ENCODE measurements around the gene SAMD13.

Gene SAMD13, protein sequence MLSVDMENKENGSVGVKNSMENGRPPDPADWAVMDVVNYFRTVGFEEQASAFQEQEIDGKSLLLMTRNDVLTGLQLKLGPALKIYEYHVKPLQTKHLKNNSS

GRCh38 chr1:84301004-84301784 lies at the start of gene SAMD13:
Gene SAMD13, plus strand, starts transcription at chr1:84301708. Its CDS starts 1,527 bp downstream, at chr1:84303235.
- no peak for DNase-seq

DNA sequence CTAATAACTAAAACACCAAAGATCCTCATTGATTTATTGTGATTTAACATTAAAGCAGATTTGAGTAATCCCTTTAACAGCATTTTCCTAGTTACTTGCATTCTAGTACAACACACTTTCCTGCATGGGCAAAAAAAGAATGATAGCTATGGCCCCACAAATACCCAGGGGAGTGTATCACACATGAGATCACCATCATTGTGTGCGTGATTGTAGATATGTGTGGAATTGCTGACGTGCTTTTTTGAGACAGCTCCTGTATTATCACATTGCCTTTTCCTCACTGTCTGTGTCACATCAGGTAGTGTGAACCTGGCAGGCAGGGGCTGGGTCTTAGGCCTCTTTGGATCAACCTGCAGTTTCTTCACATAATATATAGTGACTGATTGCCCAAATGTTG lies 48.5 kb upstream of the SAMD13 start:
- no peak for DNase-seq

DNA sequence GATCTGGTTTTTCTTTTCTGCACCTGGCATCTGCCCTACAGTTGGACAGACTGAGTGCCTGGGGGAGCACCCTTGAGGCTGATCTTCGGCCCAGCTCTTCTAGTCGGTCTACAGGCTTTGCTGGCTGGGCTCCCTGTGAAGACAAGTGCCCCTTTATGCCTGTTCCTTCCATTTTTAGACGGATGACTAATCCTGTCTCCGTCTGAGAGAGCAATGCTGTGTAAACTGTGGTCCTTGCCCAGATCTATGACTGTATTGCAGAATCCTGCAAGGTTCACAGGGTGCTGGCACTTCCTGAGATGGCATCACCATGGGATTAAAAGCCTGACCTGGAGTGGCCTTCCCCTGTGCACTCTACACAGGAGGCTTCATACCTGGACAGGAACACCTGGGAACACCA lies 47.6 kb upstream of the SAMD13 start:
- DNase-seq = no peak

DNA sequence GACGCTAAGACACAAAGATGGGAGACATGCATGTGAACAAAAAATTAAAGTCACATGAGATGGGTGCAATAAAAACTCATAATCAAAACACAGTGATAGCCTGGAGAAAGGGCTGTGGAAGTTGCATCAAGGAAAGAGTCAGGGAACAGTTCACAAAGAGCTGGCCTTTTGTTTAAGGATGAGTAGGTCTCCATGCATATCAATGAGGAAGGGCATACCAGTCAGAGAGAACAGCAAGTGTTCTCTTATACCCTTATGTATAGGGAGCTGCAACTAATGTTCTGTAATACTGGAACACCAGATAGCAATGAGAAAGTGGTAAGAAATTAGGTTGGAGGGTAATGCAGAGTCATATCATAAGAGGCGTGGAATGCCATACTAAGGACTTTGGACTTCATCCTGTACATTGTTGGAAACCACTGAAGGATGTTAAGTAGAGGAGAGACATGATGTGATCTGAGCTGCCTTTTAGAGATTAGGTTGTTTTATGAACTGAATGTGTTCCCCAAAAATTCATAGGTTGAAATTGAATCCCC lies 46.7 kb upstream of the SAMD13 start:
- no peak for DNase-seq

DNA sequence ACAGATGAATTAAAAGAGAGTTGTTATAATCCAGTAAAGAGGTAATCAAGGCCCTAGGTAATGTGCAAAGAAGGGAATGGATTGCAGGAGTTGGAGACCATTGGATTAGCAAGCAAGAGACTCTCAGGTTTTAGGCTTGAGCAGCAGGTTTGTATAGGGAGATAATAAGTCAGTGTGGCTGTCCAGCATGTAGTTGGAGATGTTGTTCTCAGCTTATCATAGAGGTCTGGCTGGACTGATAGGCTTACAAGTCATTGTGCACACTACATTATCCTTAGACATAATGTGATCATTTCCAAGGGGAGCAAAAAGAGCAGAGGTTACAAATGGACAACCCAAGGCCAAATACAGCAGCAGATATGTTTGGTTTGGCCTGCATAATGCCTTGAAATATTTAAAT lies 45.9 kb upstream of the SAMD13 start:
- DNase-seq = no peak

DNA sequence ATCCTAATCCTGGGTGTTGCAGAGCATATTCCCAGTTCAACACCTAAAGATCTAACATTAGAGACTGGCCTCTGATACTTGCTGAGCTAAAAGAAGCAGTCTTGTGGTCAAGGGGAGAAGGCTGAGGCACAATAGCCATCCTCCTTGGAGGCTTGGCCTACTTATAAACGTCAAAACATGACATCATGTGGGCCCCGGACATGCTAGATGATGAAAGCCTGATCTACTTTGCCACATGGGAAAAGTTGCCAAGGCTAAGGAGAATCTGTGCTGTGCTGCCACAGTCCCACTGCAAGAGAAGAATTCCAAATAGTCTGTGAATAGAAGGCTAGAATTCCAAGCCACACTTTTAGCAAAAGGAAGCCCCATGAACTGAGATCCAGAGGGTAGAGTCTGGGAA lies 43.9 kb upstream of the SAMD13 start:
- DNase-seq = no peak

GRCh38 chr1:84259376-84259775 lies 42.1 kb upstream of the SAMD13 start:
- peak; percentile 82 for DNase-seq

DNA sequence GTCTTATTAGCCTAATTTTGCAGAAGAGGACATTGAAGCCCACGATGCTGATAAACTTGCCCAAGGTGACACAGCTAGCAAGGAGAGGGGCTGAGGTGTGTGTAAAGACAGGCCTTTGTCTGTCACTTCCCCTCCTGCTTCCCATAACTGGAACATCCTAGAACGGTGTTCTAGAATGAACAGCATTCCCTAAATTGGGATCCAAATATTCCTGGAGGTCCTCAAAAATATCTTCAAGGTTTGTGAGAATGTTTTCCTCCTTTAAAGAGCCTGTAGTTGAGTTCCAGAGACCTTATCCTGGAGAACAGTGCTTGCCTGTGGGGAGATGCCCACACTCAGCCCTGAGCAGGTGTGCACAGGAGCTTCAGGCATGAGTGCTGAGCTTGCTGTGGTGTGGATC lies 41.5 kb upstream of the SAMD13 start:
- no peak for DNase-seq

DNA sequence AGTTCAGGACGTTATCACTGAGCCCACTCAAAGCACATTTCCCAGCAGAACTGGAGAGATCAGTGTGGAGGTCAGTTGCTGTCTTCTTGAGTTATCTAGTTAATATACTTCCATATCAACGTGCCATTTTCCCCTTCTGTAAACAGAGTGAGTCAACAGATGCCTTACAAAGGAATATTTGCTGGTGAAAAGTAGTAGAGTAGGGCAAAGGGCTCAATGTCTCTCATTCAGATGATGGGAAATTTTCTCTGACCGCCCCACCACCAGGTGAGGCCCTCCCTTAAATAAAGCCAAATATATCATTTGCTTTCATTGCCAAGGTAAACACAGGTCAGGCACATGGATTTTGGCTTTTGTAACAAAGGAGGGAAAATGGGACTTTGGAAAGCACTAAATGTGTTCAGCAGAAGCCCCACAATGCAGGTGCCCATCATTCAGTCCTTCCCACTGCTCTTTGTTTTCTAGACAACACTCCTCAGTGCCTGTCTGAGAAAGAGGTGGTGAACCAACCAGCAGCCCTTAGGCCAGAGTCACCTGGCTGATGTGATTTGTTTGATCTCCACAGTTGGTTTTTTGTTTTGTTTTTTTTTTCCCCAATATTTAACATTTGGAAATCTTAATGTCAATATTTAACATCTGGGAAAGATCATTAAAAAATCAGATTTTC lies 40.5 kb upstream of the SAMD13 start:
- peak; percentile 16 for DNase-seq

DNA sequence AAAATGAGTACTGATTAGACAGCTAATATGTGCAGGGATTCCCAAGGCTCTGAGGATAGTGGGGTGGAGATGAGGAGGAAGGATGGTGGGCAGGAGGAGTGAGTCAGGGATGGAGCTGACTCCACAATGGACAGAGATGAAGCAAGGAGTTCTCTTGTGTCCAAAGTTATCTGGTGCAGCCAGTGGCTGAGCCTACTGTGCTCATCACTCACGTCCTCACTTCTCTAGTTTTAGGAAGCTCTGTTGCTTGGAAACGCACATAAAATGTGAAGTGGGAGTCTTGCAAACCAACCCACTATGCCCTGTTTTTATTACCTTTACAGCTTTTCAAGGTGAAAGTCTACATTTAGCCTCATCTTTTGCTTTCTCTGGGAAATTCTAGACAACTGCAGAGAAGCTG lies 36.5 kb upstream of the SAMD13 start:
- DNase-seq = no peak

- DNase-seq = no peak
Measured at GRCh38 chr1:84265867-84266266, 35.6 kb upstream of the SAMD13 start.

- DNase-seq = no peak
Measured at GRCh38 chr1:84266748-84267147, 34.8 kb upstream of the SAMD13 start.

DNA sequence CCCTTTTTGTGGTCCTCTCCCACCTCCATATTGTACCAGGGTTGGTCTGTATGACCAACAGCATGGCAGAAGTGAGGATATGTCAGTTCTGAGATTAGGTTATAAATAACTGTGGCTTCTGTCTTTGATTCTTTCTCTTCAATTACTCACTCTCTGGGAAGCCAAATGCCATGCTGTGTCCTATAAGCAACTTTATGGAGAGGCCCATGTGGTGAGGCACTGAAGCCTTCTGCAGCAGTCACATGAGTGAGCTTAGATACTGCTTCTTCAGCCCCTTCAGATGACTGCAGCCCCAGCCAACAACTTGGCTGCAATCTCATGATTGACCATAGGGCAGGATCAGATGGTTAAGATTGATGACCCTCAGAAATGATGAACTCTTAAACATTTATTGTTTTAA lies 34.0 kb upstream of the SAMD13 start:
- no peak for DNase-seq

DNA sequence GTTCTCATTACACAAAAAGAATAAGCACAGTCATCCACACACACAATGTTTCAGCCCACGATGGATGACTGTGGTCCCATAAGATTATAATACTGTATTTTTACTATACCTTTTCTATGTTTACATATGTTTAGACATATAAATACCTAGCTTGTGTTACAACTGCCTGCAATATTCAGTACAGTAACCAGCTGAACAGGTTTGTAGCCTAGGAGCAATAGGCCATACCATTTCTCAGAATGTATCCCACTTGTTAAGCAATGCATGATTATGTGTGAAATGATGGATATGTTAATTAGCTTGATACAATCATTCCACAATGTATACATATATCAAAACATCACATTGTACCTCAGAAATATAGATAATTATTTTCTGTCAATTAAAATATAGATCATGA lies 33.2 kb upstream of the SAMD13 start:
- DNase-seq = no peak

DNA sequence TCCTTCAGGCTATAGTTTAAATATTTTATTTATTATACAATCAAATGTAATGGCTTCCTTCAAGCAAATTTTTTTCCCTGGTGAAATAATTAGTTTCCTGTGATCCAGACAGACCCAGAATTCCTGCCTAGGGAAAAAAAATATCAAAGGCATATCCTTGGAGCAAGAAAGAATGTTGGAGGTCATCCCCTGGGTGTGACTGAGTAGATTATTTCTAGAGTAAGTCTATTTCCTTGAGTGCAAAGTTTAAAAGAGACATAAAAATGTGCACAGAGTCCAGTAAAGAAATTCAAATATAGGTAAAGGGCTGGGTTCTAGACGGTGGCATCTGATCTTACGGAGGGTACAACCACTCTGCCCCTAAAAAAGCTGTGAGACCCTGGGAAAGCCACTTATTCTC lies 32.2 kb upstream of the SAMD13 start:
- no peak for DNase-seq

- DNase-seq = no peak
Measured at GRCh38 chr1:84271441-84272151, 29.9 kb upstream of the SAMD13 start.

DNA sequence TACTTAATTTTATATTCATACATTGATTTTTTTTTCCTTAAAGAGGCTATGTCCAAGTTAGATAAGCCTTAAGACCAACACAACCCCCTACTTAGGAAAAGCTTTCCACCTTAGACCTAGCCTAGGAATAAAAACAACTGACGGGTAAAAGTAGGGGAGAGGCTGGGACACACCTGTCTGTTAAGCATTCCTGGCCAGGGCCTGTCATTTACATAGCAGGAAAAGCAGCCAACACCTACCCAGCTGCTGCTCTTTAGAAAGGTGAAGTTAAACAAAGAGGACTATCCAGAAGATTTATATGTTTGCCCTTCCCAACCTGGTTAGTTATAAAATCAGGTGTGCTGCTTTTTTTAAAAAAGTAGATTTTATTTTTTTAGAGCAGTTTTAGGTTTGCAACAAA lies 29.1 kb upstream of the SAMD13 start:
- peak; percentile 37 for DNase-seq

- no peak for DNase-seq
Measured at GRCh38 chr1:84277343-84278059, 24.0 kb upstream of the SAMD13 start.

DNA sequence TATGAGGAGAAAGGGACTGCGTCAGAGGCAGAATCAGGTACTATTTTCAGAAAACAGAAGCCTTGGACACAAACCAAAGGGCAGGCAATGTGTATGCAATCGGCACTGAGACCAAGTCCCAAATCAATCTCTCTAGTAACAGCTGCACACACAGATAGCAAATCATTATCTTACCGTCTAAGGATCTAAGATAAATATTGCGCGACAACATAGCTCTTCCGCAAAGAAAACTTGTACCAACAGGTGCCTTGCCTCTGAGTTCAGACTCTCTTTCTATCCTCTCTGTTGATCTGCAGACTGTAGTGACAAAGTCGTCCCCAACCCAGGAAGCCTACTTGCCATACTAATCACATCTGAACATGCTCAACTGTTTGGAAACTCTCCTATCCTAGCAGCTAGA lies 22.6 kb upstream of the SAMD13 start:
- DNase-seq = no peak

- DNase-seq = no peak
Measured at GRCh38 chr1:84280912-84281311, 20.6 kb upstream of the SAMD13 start.

DNA sequence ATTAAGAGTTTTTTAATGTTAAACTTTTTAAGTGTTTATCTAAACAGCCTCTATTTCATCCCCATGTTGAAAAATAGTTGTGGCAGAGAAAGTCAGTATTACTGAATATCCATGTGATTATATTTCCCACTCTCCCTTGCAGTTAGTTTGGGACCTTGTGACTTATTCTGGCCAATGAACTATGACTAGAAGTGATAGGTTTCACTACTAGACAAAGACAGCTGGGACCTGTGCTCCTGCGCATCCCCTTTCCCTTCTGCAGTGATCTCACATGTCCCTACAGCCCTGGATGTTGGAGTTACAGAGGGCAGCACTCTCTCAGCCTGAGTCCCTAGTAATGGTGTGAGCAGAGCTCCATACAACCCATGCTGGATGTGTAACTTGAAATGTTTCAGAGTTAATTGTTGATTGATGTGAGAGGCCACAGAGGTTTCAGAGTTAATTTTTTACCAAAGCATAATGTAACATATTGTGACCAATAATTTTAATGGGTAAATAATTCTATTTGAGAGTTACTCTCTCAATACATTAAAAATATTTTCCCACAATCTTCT lies 18.7 kb upstream of the SAMD13 start:
- no peak for DNase-seq

DNA sequence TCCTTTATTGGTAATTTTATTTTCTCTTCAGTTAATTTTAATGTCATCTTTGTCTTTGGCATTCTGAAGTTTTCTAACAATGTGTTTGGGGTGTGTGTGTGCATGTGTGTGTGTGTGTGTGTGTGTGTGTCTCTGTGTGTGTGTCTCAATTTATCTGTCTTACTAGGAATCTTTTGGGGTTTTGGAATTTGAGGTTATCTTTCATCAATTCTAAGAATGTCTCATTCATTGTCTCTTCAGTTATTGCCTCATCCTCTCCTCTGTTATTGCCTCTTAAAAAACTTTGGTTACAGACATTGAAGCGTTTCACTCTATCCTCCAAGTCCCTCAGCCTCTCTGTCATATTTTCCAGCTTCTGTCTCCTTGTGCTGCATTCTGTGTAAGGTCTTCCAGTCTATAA lies 18.1 kb upstream of the SAMD13 start:
- DNase-seq = no peak

GRCh38 chr1:84286071-84286470 lies 15.4 kb upstream of the SAMD13 start:
- no peak for DNase-seq

Measured in NCI-H1417 treated with DMSO at 0.1 percent for 48 hours (cell line).